ENCODE data around the gene PTPRN2. TPM values are rescaled to one million over a fixed set of nuclear protein-coding genes. Genes with fewer than 3 reads are reported as not detected.

Gene PTPRN2
- total and polyA plus RNA-seq, 2 donors (not counting 3 experiments of a cell fraction or from before 2014, with no cell fraction given): 0.62 to 0.88 TPM

DNA sequence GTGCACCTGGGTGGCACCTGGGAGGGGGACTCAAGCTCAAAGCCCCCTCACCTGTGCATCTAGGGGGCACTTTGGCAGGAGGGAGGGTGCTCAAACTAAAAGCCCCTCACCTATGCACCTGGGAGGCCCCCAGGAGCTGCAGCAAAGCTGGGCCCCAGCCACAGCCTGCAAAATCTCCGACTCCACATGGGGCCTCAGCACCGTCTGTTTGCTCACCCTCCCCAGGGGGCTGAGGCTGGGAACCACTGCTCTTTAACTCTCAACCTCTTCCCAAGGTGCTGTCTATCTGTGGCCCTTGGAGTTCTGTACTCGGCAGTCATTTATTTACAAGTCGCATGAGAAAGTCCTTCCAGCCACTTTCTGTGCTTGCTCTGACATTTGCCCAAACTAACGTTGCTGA lies 792.4 kb downstream of the PTPRN2 start:
- no peak for FAIRE-seq

More for the DNA sequence above, 792.4 kb downstream of the PTPRN2 start:
- POLR2A ChIA-PET: no interaction called here
- Histone ChIP-seq H3K4me3 (replicated peaks in 1 of 3; ENCODE audit: insufficient read depth in 1 of 3, low read depth in 1 of 3, low read length in 3 of 3) (no peak overlapping the region), H3K27me3 (ENCODE audit: control insufficient read depth in 2 of 2, insufficient read depth in 2 of 2, low read length in 2 of 2) (no peaks in the 10 kb centered on the region), H3K4me2 (ENCODE audit: insufficient read depth, low read length) (no peak overlapping the region), H3K9me1 (replicated peaks; ENCODE audit: control insufficient read depth, extremely low read depth, insufficient read depth, low read length) (no peaks in the 10 kb centered on the region), H4K20me1 (replicated peaks; ENCODE audit: control insufficient read depth, extremely low read depth, insufficient read depth, low read length) (no peaks in the 10 kb centered on the region), H3K9me3 (replicated peaks; ENCODE audit: control insufficient read depth, insufficient read depth, low read length) (peaks cover 2% of the 10 kb centered on the region), H3K27ac (ENCODE audit: insufficient read depth, low read depth, low read length) (no peak overlapping the region), H3K36me3 (ENCODE audit: control insufficient read depth in 2 of 2, extremely low read depth in 1 of 2, insufficient read depth in 2 of 2, low read length in 2 of 2) (no peaks in the 10 kb centered on the region), H2AFZ (ENCODE audit: low read depth, low read length) (no peak overlapping the region), H3K9ac (replicated peaks; ENCODE audit: extremely low read depth, insufficient read depth, low read length) (no peak overlapping the region), H3K79me2 (ENCODE audit: control insufficient read depth, insufficient read depth, low read length) (no peaks in the 10 kb centered on the region), H3K4me1 (ENCODE audit: control insufficient read depth, extremely low read depth, insufficient read depth, low read length) (no peaks in the 10 kb centered on the region)
- CTCF ChIA-PET: no interaction called here
- DNase-seq (ENCODE audit: low read depth, low spot score): no peak
- intact Hi-C loops (cut with micrococcal nuclease): no loop called here
- no TSS peak for BruUV-seq (replicated peaks)
- TF ChIP-seq FOS (IDR thresholded peaks at IDR 0.05; ENCODE audit: borderline replicate concordance, insufficient read depth, low read length) (no peak), POLR2AphosphoS5 (IDR thresholded peaks at IDR 0.05; ENCODE audit: insufficient read depth, low read depth, low read length) (no peak), GATA2 (IDR thresholded peaks at IDR 0.05; ENCODE audit: insufficient read depth, insufficient read length, low read depth, low read length) (no peak), JUN (IDR thresholded peaks at IDR 0.05; ENCODE audit: borderline replicate concordance, insufficient read depth, insufficient read length, low read depth) (no peak), POLR2A (IDR thresholded peaks at IDR 0.05; ENCODE audit: low read depth, low read length) (no peak), EZH2 (IDR thresholded peaks at IDR 0.05; ENCODE audit: borderline replicate concordance, low read depth, low read length, severe bottlenecking) (no peak), MYC (IDR thresholded peaks at IDR 0.05; ENCODE audit: low read depth, low read length) (no peak)
- TF ChIP-seq, protein P1, sequence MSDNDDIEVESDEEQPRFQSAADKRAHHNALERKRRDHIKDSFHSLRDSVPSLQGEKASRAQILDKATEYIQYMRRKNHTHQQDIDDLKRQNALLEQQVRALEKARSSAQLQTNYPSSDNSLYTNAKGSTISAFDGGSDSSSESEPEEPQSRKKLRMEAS (IDR thresholded peaks at IDR 0.05; ENCODE audit: insufficient read depth, insufficient read length): no peak
- TF ChIP-seq, protein P2, sequence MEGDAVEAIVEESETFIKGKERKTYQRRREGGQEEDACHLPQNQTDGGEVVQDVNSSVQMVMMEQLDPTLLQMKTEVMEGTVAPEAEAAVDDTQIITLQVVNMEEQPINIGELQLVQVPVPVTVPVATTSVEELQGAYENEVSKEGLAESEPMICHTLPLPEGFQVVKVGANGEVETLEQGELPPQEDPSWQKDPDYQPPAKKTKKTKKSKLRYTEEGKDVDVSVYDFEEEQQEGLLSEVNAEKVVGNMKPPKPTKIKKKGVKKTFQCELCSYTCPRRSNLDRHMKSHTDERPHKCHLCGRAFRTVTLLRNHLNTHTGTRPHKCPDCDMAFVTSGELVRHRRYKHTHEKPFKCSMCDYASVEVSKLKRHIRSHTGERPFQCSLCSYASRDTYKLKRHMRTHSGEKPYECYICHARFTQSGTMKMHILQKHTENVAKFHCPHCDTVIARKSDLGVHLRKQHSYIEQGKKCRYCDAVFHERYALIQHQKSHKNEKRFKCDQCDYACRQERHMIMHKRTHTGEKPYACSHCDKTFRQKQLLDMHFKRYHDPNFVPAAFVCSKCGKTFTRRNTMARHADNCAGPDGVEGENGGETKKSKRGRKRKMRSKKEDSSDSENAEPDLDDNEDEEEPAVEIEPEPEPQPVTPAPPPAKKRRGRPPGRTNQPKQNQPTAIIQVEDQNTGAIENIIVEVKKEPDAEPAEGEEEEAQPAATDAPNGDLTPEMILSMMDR (IDR thresholded peaks at IDR 0.05; ENCODE audit: extremely low read depth in 1 of 2, insufficient read depth in 1 of 2, low read depth in 1 of 2, low read length in 2 of 2): no peak
- dilution Hi-C loops (cut with MboI; ENCODE audit: extremely low pct_ligation_motif_present, low sequenced_read_pairs): no loop called here

All from endothelial cell of umbilical vein (primary cell).